H1 (cell line): ENCODE data around the gene KDM1A. TPM values are rescaled to one million over a fixed set of nuclear protein-coding genes. Genes with fewer than 3 reads are reported as not detected.

Experiments used
- CTCF ChIA-PET: fragments of 300-600 bp; sonication (Branson Sonifier 250); formaldehyde crosslinking; loops from one replicate; lab custom pipeline; 2021; ENCODE audit not compliant: partially characterized antibody; lab: Charles Lee
- POLR2A ChIA-PET: fragments of 300-600 bp; sonication (Branson Sonifier 250); formaldehyde crosslinking; loops from one replicate; lab custom pipeline; 2021; ENCODE audit warnings: inconsistent platforms; ENCODE audit not compliant: partially characterized antibody; lab: Charles Lee
- DNase-seq, 2 experiments: peaks; one replicate each; pipeline versions ENCODE4 v3.0.0 to v3.0.0-alpha.2; 2010 to 2022; ENCODE audit warnings: low spot score in 2 of 2, low read depth in 1 of 2, mixed read lengths in 1 of 2
- FAIRE-seq: peaks from 2 replicates; lab custom pipeline; 2011; peaks lifted over from hg19 to GRCh38; lab: Jason Lieb, UNC
- H2AFZ ChIP-seq: 2 replicates; pipeline ENCODE4 v1.8.1; 2012; ENCODE audit warnings: low read length, inconsistent platforms
- H2AK5ac ChIP-seq: 2 replicates; pipeline ENCODE4 v1.6.1; 2013; ENCODE audit warnings: low read depth, low read length
- H2BK120ac ChIP-seq: replicated peaks from 2 replicates; pipeline ENCODE3; 2013; ENCODE audit warnings: low read depth, low read length, inconsistent platforms
- H2BK12ac ChIP-seq: 2 replicates; pipeline ENCODE4 v1.6.1; 2013; ENCODE audit warnings: low read depth, low read length
- H2BK15ac ChIP-seq: 2 replicates; pipeline ENCODE4 v1.6.1; 2013; ENCODE audit warnings: low read length
- H2BK20ac ChIP-seq: 2 replicates; pipeline ENCODE4 v1.6.1; 2013; ENCODE audit warnings: low read length
- H2BK5ac ChIP-seq: 2 replicates; pipeline ENCODE4 v1.6.1; 2013; ENCODE audit warnings: low read depth, low read length
- H3K14ac ChIP-seq: 2 replicates; pipeline ENCODE4 v1.6.1; 2013; ENCODE audit warnings: inconsistent platforms; ENCODE audit not compliant: insufficient read length
- H3K18ac ChIP-seq: 2 replicates; pipeline ENCODE4 v1.6.1; 2013; ENCODE audit warnings: low read length; ENCODE audit errors: extremely low read depth
- H3K23ac ChIP-seq: 2 replicates; pipeline ENCODE4 v1.6.1; 2013; ENCODE audit warnings: inconsistent platforms; ENCODE audit not compliant: insufficient read length
- H3K23me2 ChIP-seq: 2 replicates; pipeline ENCODE4 v1.6.1; 2013; ENCODE audit warnings: low read depth, low read length
- H3K27ac ChIP-seq: 2 replicates; pipeline ENCODE4 v1.6.1; 2011; ENCODE audit warnings: low read depth, low read length, inconsistent platforms
- H3K27me3 ChIP-seq, 4 experiments: replicated peaks in 1 of 4; 1 replicate in 1 of 4; 2 replicates in 3 of 4; pipeline versions ENCODE4 v1.6.1 to v1.8.1; 2011 to 2013; ENCODE audit warnings: low read length in 3 of 4, mild to moderate bottlenecking in 3 of 4, inconsistent platforms in 2 of 4, mixed read lengths in 2 of 4, moderate library complexity in 1 of 4; ENCODE audit not compliant: control insufficient read depth in 3 of 4, insufficient read depth in 3 of 4; ENCODE audit errors: extremely low read depth in 1 of 4
- H3K36me3 ChIP-seq, 4 experiments: 2 replicates each; pipeline versions ENCODE4 v1.6.1 to v1.8.1; 2011 to 2013; ENCODE audit warnings: mild to moderate bottlenecking in 4 of 4, low read length in 3 of 4, moderate library complexity in 2 of 4, control low read depth in 1 of 4, inconsistent platforms in 1 of 4; ENCODE audit not compliant: insufficient read depth in 4 of 4, control insufficient read depth in 2 of 4
- H3K4ac ChIP-seq: replicated peaks from 2 replicates; pipeline ENCODE3; 2013; ENCODE audit warnings: low read length, low read depth, mixed read lengths, inconsistent platforms; ENCODE audit not compliant: insufficient read length
- H3K4me1 ChIP-seq, 4 experiments: replicated peaks in 1 of 4; 1 replicate in 1 of 4; 2 replicates in 3 of 4; pipeline versions ENCODE4 v1.6.1 to v1.8.1; 2011 to 2013; ENCODE audit warnings: low read length in 3 of 4, inconsistent platforms in 2 of 4, mixed read lengths in 1 of 4; ENCODE audit not compliant: insufficient read depth in 4 of 4, control insufficient read depth in 3 of 4
- H3K4me2 ChIP-seq, 2 experiments: 2 replicates each; pipeline versions ENCODE4 v1.6.1 to v1.8.1; 2011 to 2013; ENCODE audit warnings: low read depth in 2 of 2, low read length in 2 of 2, control low read depth in 1 of 2, inconsistent platforms in 1 of 2, mild to moderate bottlenecking in 1 of 2; ENCODE audit not compliant: insufficient read depth in 1 of 2
- H3K4me3 ChIP-seq, 4 experiments: fragments of 200-600, 300-600 bp in 1 of 4; sonication (generic), shearing (Covaris generic), sonication (Bioruptor Twin) in 1 of 4; 2 replicates each; pipeline versions ENCODE4 v1.5.1 to v1.8.1; 2011 to 2016; ENCODE audit warnings: low read length in 4 of 4, low read depth in 3 of 4, control low read depth in 2 of 4, inconsistent platforms in 2 of 4, mild to moderate bottlenecking in 2 of 4, mixed read lengths in 1 of 4, moderate library complexity in 1 of 4; ENCODE audit not compliant: insufficient read depth in 2 of 4; ENCODE audit errors: extremely low read depth in 1 of 4
- H3K56ac ChIP-seq: replicated peaks from 2 replicates; pipeline ENCODE3; 2013; ENCODE audit warnings: low read depth, mild to moderate bottlenecking, mixed read lengths, low read length, inconsistent platforms; ENCODE audit not compliant: insufficient read length
- H3K79me1 ChIP-seq: 2 replicates; pipeline ENCODE4 v1.6.1; 2013; ENCODE audit warnings: low read depth, low read length, control low read depth
- H3K79me2 ChIP-seq, 2 experiments: 2 replicates each; pipeline versions ENCODE4 v1.6.1 to v1.8.1; 2012 to 2013; ENCODE audit warnings: low read length in 2 of 2, mild to moderate bottlenecking in 2 of 2, inconsistent platforms in 1 of 2; ENCODE audit not compliant: insufficient read depth in 2 of 2, control insufficient read depth in 1 of 2
- H3K9ac ChIP-seq, 4 experiments: replicated peaks in 1 of 4; 1 replicate in 1 of 4; 2 replicates in 3 of 4; pipeline versions ENCODE4 v1.6.1 to v1.8.1; 2011 to 2013; ENCODE audit warnings: low read depth in 3 of 4, low read length in 3 of 4, control low read depth in 2 of 4, mild to moderate bottlenecking in 2 of 4, moderate library complexity in 2 of 4, inconsistent platforms in 1 of 4; ENCODE audit errors: extremely low read depth in 1 of 4
- H3K9me3 ChIP-seq, 2 experiments: 2 replicates each; pipeline versions ENCODE4 v1.6.1 to v1.8.1; 2012 to 2013; ENCODE audit warnings: mild to moderate bottlenecking in 2 of 2, moderate library complexity in 2 of 2, control low read depth in 1 of 2, inconsistent platforms in 1 of 2, low read depth in 1 of 2, low read length in 1 of 2, mixed read lengths in 1 of 2; ENCODE audit not compliant: insufficient read depth in 2 of 2
- H4K20me1 ChIP-seq, 2 experiments: replicated peaks in 1 of 2; 2 replicates each; pipeline versions ENCODE3 to v1.8.1; 2011 to 2013; ENCODE audit warnings: inconsistent platforms in 2 of 2, low read length in 2 of 2, mild to moderate bottlenecking in 1 of 2; ENCODE audit not compliant: insufficient read depth in 2 of 2, control insufficient read depth in 1 of 2
- H4K5ac ChIP-seq: 2 replicates; pipeline ENCODE4 v1.6.1; 2013; ENCODE audit warnings: low read length, low read depth, mixed read lengths, inconsistent platforms; ENCODE audit not compliant: insufficient read length
- H4K8ac ChIP-seq: 2 replicates; pipeline ENCODE4 v1.8.0; 2013; ENCODE audit warnings: mild to moderate bottlenecking, moderate library complexity, low read length, inconsistent platforms; ENCODE audit not compliant: insufficient read depth; ENCODE audit errors: extremely low read depth
- H4K91ac ChIP-seq: replicated peaks from 2 replicates; pipeline ENCODE3; 2013; ENCODE audit warnings: low read length, mixed read lengths, inconsistent platforms; ENCODE audit not compliant: insufficient read length
- BCL11A ChIP-seq, 2 experiments: IDR thresholded peaks; one replicate each; pipeline ENCODE4 v1.6.1; 2011; ENCODE audit warnings: low read depth in 2 of 2, low read length in 2 of 2, mild to moderate bottlenecking in 2 of 2
- CHD1 ChIP-seq: IDR thresholded peaks from 2 replicates; pipeline ENCODE4 v1.6.1; 2012; ENCODE audit warnings: low read depth, low read length, improper control_type of control experiment
- EP300 ChIP-seq, 2 experiments: IDR thresholded peaks; 1 replicate in 1 of 2; 2 replicates in 1 of 2; pipeline ENCODE4 v1.6.1; 2011 to 2012; ENCODE audit warnings: low read depth in 2 of 2, low read length in 2 of 2, mild to moderate bottlenecking in 2 of 2, borderline replicate concordance in 1 of 2, inconsistent platforms in 1 of 2, moderate library complexity in 1 of 2
- EZH2 ChIP-seq: fragments of 200-600 bp; sonication (generic); IDR thresholded peaks from 2 replicates; pipeline ENCODE4 v1.7.1; 2012; ENCODE audit warnings: low read depth, mild to moderate bottlenecking, moderate library complexity, low read length, inconsistent platforms; ENCODE audit not compliant: severe bottlenecking
- GABPA ChIP-seq: IDR thresholded peaks from 2 replicates; pipeline ENCODE4 v1.6.1; 2011; ENCODE audit warnings: mild to moderate bottlenecking, low read length, moderate library complexity, borderline replicate concordance; ENCODE audit not compliant: insufficient read depth
- JUND ChIP-seq: IDR thresholded peaks from 2 replicates; pipeline ENCODE4 v1.6.1; 2011; ENCODE audit warnings: mild to moderate bottlenecking, improper control_type of control experiment, low read length
- SAP30 ChIP-seq: fragments of 300-600 bp; sonication (generic); IDR thresholded peaks from 2 replicates; pipeline ENCODE4 v1.7.1; 2012; ENCODE audit warnings: low read length, moderate library complexity, mild to moderate bottlenecking, inconsistent platforms; ENCODE audit not compliant: insufficient read depth, insufficient replicate concordance
- SIX5 ChIP-seq: IDR thresholded peaks from 2 replicates; pipeline ENCODE4 v1.6.1; 2011; ENCODE audit warnings: mild to moderate bottlenecking, low read depth, low read length
- SP1 ChIP-seq: IDR thresholded peaks from 2 replicates; pipeline ENCODE4 v1.6.1; 2011; ENCODE audit warnings: low read depth, low read length
- SRF ChIP-seq: IDR thresholded peaks from 2 replicates; pipeline ENCODE4 v1.6.1; 2011; ENCODE audit warnings: mild to moderate bottlenecking, low read depth, low read length, moderate library complexity
- TCF12 ChIP-seq: IDR thresholded peaks from 2 replicates; pipeline ENCODE4 v1.6.1; 2011; ENCODE audit warnings: low read depth, mild to moderate bottlenecking, low read length
- WGBS, 2 experiments: shearing (Covaris generic) in 1 of 2; methylation state at CpG; one replicate each; pipeline versions ENCODE4 v1.1.6 to v1.1.7; 2013 to 2015; ENCODE audit warnings: low lambda C conversion rate in 2 of 2, mixed read lengths in 2 of 2, inconsistent platforms in 1 of 2, low coverage in 1 of 2, missing lambda C conversion rate in 1 of 2; ENCODE audit not compliant: insufficient replicate concordance in 2 of 2, insufficient coverage in 1 of 2, insufficient read length in 1 of 2; ENCODE audit errors: extremely low coverage in 1 of 2, missing lambda C conversion rate in 1 of 2; 5-methylcytosine and 5-hydroxymethylcytosine counted together
- polyA plus RNA-seq, 7 experiments: library from polyadenylated mRNA; depleted of rRNA in 3 of 7; stranded (reverse) in 5 of 7; unstranded in 2 of 7; fragments of >200 nt in 5 of 7; fragments of 200-250 nt in 2 of 7; gene quantifications; 1 replicate in 5 of 7; 2 replicates in 1 of 7; 4 replicates in 1 of 7; pipeline versions ENCODE4 v1.2.1 to v1.2.3, GENCODE V29; 2011 to 2013; ENCODE audit warnings: missing spikeins in 2 of 7, mixed read lengths in 2 of 7
- total RNA-seq: library from RNA; stranded (reverse); fragmentation: NEBNext Ultra II Directional; extraction: Animal tissue kit (Norgen Biotek cat#: 25700); gene quantifications from 2 replicates; pipeline ENCODE4 v1.2.1, GENCODE V29; 2021

KDM1A gene
- total and polyA plus RNA-seq, 2 of the 8 experiments (the other 6 are each of a cell fraction or from before 2014, with no cell fraction given), result 216 to 275 TPM

DNA sequence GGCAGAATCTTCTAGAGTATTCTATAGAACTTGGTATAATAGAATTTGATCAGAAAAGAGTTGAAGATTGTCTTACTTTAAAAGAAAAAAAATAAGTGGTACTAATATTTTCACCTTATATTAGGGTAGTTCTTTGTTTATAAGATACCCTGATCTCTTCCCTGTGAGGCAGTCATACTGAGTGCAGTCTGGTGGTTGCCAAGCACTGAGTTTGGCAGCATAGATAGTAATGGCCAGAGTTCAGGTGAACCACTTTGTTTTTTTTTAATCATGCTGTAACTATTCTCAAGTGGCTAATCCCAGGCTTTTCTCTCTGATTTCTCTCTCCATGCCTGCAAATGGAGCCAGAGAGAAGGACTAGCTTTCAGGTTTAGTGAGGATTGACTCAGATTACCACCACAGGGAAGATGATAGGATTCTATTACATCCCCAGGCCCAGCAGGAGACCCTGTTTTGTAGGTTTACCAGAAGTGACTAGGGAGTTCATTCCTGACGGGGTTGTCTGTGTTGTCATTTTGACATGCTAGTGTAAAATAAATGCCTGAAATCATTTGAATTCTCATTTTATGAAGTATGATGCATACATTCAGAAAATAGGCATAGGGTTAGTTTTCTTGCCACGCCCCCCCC lies 16.7 kb downstream of the KDM1A start:
- Histone ChIP-seq H3K56ac (no peak overlapping the region), H3K4ac (no peak overlapping the region), H3K23me2 (no peaks in the 10 kb centered on the region), H3K18ac (no peak overlapping the region), H3K27ac (no peak overlapping the region), H2AFZ (no peak overlapping the region), H4K8ac (no peak overlapping the region), H3K14ac (no peak overlapping the region), H3K4me1 (peaks cover 0 to 13% (median 5%) of the 10 kb centered on the region in 4 experiments; a peak in 3 of 7 replicates), H2BK120ac (no peak overlapping the region), H3K23ac (no peak overlapping the region), H3K4me2 (peak overlapping the region in 1 of 2 experiments; percentile 19; a peak in 1 of 4 replicates), H3K79me2 (peaks cover 26 to 100% of the 10 kb centered on the region in 2 experiments), H3K4me3 (no peak overlapping the region), H2BK15ac (no peak overlapping the region), H4K5ac (no peak overlapping the region), H3K36me3 (peaks cover 0 to 6% (median 0%) of the 10 kb centered on the region in 4 experiments; a peak in 1 of 8 replicates), H3K9ac (no peak overlapping the region), H4K20me1 (peaks cover 11 to 34% of the 10 kb centered on the region in 2 experiments), H2BK5ac (no peak overlapping the region), H2BK12ac (no peak overlapping the region), H3K79me1 (peaks cover 2% of the 10 kb centered on the region; the same call in 1 of the 2 replicates), H2BK20ac (no peak overlapping the region), H3K9me3 (no peaks in the 10 kb centered on the region), H3K27me3 (no peaks in the 10 kb centered on the region), H4K91ac (no peak overlapping the region), H2AK5ac (no peak overlapping the region)
- DNase-seq (no peak), FAIRE-seq (no peak)
- POLR2A ChIA-PET, result no interaction called here
- 33% methylated on average over 2 of the region's 2 CpGs; no CpG with 5 or more reads in 1 of the 2 experiments for WGBS, 2 experiments
- CTCF ChIA-PET, result no interaction called here
- TF ChIP-seq EZH2, result no peak
- TF ChIP-seq TCF12, result no peak
- TF ChIP-seq BCL11A (IDR thresholded peaks at IDR 0.05; ENCODE audit: low read depth in 2 of 2, low read length in 2 of 2), result no peak
- TF ChIP-seq SIX5, result no peak
- TF ChIP-seq CHD1, result no peak
- no peak for TF ChIP-seq SP1
- TF ChIP-seq SAP30, result no peak
- no peak for TF ChIP-seq EP300 (IDR thresholded peaks at IDR 0.05; ENCODE audit: borderline replicate concordance in 1 of 2, low read depth in 2 of 2, low read length in 2 of 2)
- no peak for TF ChIP-seq JUND
- no peak for TF ChIP-seq GABPA
- TF ChIP-seq SRF, result no peak
